Sigmoid colon (tissue), 4 donors: Measurements from ENCODE around the gene ZAR1L.

Experiments
- CTCF ChIP-seq, 4 experiments: fragments of 450-650 bp in 3 of 4; fragments of 200-600 bp in 1 of 4; IDR thresholded peaks; one replicate each; pipeline ENCODE4 v1.5.1; 2016 to 2019; ENCODE audit warnings: antibody characterized with exemption in 4 of 4, mild to moderate bottlenecking in 3 of 4, moderate library complexity in 2 of 4
- EP300 ChIP-seq, 4 donors: sonication (generic); formaldehyde crosslinking; IDR thresholded peaks; one replicate each; pipeline ENCODE4 v1.6.1; 2017; ENCODE audit warnings: antibody characterized with exemption in 4 of 4
- POLR2AphosphoS5 ChIP-seq, 4 donors: sonication (generic); formaldehyde crosslinking; IDR thresholded peaks; one replicate each; pipeline ENCODE4 v1.6.1; 2017; ENCODE audit warnings: antibody characterized with exemption in 4 of 4

GRCh38 chr13:32330441-32330840, 15.3 kb upstream of the ZAR1L start:
- TF ChIP-seq CTCF (IDR thresholded peaks at IDR 0.05) = no peak
- TF ChIP-seq EP300 (IDR thresholded peaks at IDR 0.05) = no peak
- TF ChIP-seq POLR2AphosphoS5 (IDR thresholded peaks at IDR 0.05) = no peak
